GM21576 (cell line): ENCODE measurements around the gene CFAP97D1.

Source experiments
- ATAC-seq: cut with Tn5 transposase; IDR thresholded peaks from one replicate; pipeline ENCODE4 v1.9.1; 2021; ENCODE audit warnings: mild to moderate bottlenecking, moderate library complexity; ENCODE audit not compliant: unreplicated experiment

Gene CFAP97D1

DNA sequence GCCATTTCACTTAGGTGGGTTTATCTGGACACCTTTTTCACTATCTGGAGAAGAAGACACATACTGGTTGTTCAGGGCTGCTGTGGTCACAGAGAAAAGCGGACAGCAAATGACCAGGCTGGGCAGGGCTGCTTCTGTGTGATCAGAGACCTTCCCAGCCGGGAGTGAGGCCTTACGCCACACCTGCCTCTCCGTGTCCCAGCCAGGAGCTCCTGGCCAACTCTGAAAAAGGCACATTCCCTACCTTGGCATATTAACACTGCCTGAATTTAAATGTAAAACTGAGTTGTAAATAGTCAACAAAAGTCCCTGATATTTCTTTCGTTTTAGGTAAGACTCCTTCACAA lies 12.5 kb upstream of the CFAP97D1 start:
- ATAC-seq = no peak

DNA sequence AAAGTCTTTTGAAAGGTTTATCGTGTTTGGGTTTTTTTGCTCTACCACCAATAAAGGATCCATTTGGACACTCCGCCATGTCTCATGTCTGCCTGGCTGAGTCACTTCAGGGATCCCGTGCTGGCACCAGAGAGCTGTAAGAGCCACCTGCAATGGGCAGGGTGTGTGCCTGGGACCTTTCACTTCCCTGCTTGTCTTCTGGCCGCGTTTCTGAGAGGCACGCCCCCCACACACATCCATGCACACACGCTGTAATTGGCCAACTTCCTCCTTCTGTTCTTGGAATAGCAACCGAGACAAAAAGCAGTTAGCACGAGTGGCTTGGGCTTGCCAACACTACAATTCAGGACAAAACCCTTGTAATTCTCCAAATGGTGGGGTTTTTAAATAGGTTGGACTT lies 11.9 kb upstream of the CFAP97D1 start:
- ATAC-seq = no peak

- no peak for ATAC-seq
Observed at GRCh38 chr17:43768943-43769342, 11.3 kb upstream of the CFAP97D1 start.

DNA sequence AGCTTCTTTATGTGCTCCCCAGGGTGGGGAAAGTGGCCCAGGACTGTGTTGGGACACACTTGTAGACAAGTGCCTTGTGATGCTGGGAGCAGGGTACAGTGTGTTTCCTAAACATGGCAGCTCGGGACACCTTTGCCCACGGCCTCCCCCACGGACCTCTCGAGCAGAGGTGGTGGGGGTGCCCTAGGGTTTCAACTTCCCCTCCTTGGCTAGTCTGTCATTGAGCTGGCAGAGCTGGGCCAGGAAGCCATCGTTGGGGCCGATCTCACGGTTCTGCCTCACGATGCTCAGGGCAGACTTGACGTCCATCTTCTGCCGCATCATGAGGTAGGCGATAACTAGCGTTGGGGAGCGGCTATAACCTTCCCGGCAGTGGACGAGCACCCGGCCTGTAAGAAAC lies 10.8 kb upstream of the CFAP97D1 start:
- no peak for ATAC-seq

- no peak for ATAC-seq
Observed at GRCh38 chr17:43769859-43770258, 10.4 kb upstream of the CFAP97D1 start.

DNA sequence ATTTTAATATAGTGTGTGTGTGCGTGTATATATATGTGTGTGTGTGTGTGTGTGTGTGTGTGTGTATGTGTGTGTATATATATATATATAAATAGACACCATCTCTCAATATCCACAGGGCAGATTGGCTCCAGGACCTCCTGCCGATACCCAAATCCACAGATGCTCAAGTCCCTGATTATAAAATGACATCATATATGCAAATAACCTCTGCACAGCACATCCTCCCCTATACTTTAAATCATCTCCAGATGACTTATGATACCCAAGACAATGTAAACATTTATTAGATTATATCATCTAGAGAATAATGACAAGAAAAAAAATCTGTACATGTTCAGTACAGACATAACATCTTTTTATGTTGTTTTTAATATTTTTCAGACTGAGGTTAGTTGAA lies 9.3 kb upstream of the CFAP97D1 start:
- ATAC-seq = no peak

- ATAC-seq = no peak
Observed at GRCh38 chr17:43771463-43771862, 8.8 kb upstream of the CFAP97D1 start.

DNA sequence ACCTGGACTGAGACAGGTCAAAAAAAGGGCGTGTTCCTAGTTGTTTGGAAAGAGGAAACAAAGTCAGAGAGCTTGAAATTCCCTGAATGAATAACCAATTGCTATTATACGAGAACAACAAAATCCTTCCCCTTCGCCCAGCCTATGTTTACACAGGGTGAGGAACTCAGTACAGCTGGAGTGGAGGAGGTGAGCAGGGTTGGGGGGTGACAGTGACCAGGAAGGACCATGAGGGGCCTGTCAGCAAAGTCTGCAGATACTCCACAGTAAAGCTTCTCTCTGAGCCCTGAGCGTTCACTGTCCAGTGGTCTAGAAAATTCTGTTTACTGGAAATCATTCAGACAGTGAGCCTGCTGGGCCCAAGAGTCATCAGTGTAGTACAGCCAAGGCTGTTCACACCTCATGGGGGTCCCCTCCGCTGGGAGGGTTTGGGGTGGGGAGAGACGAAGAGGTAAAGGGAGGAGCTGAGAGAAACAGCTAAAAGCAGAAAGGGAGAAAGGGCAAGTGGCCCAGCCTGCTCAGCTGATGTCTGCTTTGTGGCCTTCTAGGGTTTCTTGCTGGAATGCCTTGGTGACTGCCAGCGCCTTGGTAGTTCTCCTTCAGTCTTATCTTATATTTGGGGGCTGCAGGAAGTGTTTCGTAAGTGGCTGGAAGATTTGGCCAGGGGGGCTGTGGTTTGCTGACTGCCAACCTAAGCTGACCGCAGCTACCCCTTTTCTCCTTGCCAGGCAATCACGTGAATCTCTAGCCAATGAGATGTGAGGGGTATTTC lies 7.2 kb upstream of the CFAP97D1 start:
- ATAC-seq = no peak

DNA sequence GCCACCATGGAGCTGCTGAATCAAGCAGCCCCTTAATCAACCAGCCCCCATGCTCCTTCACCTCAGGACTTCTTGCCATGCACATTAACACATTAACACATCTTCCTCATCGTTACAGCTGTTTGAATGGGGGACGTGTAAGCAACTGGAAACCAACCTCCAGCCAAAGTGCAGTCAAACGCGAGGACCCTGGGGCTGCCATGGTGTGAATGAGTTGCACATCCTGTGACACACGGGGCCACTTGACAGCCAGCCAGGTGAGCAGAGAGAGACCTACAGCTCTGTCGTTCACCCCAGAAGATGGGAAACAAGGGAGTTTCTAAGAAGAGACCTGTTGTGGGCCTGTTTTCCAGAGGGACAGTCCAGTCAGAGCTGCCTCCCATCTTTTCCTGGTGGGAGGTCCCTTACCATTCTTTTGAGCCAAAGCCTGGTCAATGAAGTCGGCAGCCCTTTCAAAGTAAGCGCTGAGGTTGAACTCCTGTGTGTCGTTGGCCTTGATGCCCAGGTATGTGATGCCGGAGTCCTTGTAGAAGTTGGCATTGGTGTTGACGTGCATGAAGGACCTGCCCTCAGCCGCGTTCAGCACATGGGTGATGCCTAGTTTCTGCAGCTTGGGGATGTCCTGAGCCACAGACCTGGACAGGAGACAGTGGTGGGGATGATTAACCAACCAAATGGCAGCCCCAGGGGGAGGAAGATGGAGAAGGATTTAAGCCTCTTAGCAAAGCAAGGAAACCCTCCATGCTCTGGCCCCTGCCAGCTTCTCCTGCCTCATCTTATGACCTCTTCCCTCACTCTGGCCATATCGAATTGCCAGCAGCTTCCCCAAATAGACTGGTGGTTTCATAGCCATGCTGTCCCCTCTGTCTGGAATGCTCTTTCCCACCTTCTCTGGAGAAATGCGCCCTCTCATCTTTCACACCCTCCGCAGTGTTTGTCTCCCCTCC lies 5.7 kb upstream of the CFAP97D1 start:
- ATAC-seq = no peak

DNA sequence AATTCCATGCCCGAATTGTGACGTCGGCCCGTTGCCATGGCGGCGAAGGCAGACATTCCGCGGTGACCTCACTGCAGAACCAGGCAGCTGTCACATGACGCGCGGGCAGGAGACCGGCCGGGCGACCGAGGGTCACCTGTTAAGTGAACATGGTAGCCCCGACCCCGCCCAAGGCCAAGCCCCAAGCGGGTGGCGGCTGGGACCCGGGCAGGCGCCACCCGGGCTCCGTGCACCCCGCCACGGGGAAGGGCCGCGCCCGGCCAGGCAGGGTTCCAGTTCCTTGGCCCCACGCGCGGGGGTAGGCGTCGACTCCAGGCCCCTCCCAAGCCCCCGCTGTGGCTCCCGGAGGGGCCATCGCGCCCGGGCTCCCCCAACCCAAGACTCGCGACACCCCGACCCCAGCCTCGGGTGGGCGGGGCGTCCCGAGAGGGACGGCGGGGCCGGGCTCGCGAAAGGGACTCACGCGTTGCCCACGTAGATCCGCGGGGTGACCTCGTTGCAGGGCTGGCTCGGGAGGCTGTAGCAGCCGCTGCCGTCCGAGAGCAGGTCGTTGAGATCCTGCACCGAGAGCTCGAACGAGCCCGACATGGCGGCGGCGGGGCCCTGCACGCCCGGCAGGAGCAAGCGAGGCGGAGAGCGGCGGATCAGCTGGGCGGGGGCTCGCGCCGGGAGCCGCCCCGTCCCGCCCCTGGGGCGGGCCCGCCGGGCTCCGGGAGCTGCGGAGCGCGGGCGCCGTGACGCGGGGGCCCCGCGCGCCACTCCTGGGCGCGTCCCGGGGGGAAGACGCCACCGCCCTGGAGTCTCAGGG lies 1.7 kb upstream of the CFAP97D1 start, which contains the start of gene DUSP3:
Gene DUSP3 (minus strand): TSS at position 641 of the 808 bp plus-strand sequence. CDS start 53 bp downstream, at position 588.
- ATAC-seq = peak; percentile 70

DNA sequence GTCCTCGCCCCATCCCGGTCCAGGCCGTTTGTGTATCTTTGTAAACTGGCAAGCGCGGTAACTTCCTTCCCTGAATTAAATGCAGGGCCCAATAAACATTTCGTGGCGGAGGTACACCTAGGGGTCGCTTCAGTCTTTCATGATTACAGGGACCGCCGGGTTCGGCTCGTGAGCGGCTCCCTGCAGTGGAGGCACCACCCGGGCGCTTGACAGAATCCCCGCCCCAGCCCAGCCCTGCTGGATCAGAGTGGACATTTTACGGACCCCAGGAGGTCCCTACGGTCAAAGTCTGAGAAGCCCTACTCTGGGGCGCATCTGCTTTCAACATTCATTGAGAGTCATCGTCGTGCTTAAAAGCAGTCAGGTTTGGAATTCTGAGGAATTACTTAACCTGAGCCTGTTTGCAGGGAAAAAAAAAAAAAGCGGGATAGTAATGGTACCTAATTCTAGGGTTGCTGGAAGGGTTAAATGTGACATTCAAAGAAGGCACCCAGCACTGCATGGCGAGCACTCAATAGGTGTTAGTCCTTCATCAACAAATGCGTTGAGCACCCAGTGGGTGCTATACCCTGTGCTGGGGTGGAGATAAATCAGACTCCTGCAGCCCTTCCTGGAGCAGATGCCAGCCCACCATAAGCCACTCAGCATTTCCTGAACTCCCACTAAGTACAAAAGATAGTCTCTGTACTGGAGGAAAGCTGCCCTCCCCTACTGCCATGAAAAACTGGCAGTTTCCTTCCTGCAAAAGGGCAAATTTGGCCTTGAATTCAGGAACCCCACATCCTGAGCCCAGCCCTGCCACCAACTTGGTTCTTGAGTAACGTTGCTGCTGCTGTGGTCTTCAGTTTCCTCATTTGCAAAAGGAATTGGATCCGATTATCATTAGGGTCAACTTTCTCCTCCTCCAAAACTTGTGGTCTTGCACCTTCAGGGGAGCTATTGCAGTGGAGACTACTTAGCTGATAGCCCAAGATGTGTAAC lies 800 bp upstream of the CFAP97D1 start:
- peak; percentile 13 for ATAC-seq

DNA sequence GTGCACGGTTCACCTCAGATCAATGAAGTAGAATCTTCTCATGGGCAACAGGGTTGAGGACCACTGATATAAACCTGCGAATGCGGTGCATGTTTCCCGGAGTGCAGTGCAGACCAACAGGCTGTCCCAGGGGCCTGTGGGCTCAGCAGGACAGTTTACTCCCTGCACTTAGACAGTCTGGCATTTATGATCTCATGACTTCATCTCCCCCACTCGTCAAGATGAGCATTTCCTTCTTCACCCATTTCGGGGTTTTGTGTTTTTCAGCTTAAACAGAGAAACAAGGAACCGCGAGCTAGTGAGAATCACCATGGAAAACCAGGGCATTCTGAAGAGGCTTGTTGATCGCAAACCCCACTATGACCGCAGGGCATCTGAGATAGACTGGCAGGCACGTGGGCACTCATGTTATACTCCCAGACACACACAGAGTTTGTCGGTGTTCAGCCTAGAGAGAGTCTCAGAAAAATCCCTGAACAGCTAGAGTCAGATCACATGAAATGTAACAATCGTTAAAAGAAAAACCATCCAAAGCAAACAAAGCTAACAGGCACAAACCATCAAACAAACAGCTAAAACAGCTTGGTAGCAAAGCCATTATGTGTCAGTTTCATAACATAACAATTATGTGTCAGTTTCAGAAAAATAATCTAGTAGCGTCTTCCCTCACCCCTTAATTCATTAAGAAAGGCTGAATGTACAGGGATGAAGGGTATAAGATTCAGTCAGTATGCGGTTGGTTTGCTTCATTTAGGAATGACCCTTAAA lies 2.9 kb downstream of the CFAP97D1 start:
- no peak for ATAC-seq

- no peak for ATAC-seq
Observed at GRCh38 chr17:43784068-43784467, 3.8 kb downstream of the CFAP97D1 start.

GRCh38 chr17:43784628-43785101 lies 4.4 kb downstream of the CFAP97D1 start:
- no peak for ATAC-seq

DNA sequence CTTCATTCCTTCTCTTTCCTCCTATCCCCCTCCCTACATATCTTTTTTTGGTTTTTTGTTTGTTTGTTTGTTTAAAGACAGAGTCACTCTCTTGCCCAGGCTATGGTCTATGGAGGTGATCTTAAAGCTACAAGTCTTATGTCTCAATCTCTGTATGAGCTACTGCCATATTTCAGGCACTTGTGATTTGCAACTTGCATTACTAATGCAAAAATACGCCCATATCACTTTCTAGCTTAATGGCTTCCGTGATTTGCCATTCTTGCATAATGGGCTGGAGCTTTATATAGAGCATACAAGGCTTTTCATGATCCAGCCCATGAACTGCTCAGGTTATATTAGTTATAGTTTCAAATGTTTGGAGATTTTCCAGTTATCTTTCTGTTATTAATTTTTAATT lies 7.5 kb downstream of the CFAP97D1 start:
- ATAC-seq = no peak

GRCh38 chr17:43788540-43788939 lies 8.3 kb downstream of the CFAP97D1 start:
- ATAC-seq = no peak

DNA sequence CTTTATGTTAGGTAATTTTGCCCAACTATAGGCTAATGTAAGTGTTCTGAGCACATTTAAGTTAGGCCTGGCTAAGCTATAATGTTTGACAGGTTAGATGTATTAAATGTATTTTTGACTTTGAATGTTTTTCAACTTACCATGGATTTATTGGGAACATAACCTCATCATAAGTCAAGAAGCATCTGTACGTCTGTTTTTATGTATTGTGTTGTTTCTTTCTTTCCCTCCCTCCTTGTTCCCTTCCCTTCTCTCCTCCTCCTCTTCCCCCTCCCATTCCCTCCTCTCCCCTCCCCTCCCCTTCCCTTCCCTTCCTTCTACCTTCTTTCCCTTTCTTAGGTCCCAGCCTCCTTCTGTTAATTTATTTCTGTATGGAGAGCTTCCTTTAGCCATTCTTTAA lies 9.2 kb downstream of the CFAP97D1 start:
- no peak for ATAC-seq

- ATAC-seq = no peak
Observed at GRCh38 chr17:43790311-43790940, 10.2 kb downstream of the CFAP97D1 start.

GRCh38 chr17:43791589-43791988 lies 11.4 kb downstream of the CFAP97D1 start:
- ATAC-seq = no peak
